ENCODE measurements around the gene PCGF6.
"Not testable (repeated sequence)": the region's sequence is repeated elsewhere in the genome, so short reads cannot be mapped to it uniquely, and the experiment has no call there.

Gene PCGF6

DNA sequence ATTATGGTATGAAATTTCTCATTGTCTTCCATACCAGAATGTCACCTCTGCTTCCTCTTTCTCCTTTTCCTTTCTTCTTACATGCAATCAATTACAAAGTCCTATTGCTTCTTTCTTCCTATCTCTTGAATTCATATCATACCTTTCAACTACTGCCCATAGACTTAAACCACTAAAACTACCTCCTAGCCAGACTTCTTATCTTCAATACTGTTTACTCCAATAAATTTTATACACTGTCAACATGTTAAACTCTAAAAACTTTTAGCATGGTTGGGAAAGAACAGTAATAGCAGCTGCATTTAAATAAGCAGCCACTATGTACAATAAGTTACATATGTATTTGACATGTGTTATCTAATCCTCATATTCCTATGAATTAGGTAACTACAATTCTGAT lies 34.9 kb downstream of the PCGF6 start:
- DNase-seq, result no peak

DNA sequence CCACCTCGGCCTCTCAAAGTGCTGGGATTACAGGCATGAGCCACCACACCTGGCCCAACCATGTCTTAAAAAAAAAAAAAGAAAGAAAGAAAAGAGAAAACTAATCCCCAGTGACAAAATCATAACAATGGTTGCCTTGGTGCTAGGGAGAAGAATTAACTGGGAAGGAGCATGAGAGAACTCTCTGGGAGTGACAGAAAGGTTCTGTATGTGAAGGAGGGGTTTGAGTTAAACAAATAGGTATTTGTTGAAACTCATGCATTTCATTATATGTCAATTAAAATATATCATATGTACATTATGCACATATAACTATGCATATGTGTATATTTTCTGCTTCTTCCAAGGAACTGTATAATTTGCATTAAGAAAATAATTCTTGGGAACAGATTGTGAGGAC lies 40.7 kb downstream of the PCGF6 start:
- DNase-seq, result no peak

DNA sequence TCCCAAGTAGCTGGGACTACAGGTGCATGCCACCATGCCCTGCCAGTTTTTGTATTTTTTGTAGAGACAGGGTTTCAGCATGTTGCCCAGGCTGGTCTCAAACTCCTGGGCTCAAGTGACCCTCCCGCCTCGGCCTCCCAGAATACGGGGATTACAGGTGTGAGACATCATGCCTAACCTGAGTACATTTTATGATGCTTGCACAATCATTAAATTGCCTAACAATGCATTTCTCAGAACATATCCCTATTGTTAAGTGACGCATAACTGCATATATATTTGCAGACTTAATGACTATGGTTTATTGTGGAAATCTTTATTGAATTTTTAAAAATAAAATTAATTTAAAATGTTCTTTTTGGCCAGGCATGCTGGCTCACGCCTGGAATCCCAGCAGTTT lies 43.3 kb downstream of the PCGF6 start:
- no peak for DNase-seq

DNA sequence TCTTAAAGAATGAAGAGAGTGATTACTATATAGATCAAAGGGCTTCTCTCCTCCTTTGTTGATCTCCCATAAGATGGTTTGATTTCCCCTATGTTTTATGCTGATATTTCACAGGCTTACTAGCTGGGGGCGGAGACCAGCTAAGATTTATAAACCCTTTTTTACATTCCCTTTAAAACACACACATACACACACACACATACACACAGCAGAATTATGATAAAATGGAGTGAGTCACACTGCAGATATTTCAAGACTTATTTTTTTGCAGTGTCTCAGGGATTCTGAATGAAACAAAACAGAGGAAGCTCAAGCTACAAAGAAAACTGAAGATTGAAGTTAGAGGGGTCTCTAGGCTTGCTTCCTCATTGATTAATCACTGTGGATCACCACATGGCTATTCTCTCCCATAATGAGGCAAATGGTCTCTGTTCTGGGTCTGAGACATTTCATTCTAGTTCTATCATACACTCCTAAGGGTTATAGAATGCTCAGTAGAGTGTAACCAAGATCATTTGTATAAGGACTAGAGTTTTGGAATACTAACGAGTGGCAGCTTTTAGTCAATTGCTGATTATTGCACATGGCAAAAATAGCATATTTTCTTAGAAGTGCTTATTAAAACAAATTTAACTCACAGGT lies 55.4 kb downstream of the PCGF6 start:
- no peak for DNase-seq

DNA sequence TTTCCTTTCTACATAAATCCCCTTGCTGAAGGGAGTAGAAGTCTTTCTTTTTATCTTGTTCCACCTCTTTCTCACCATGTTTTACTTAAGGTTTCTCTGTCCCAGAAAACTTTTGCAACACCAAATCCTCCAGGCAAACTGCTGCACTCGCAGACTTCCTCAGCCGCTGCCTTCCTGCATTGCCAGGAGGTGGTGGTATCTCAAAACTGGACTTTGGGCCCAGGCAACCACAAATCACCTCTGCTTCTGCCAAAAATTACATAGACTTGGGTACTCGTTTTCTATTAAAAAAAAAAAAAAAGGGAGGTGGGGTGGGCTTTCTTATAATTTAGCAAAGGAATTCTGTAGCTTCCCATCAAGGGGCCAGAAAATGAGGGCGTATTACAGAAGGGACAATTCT lies 59.4 kb downstream of the PCGF6 start:
- no peak for DNase-seq

DNA sequence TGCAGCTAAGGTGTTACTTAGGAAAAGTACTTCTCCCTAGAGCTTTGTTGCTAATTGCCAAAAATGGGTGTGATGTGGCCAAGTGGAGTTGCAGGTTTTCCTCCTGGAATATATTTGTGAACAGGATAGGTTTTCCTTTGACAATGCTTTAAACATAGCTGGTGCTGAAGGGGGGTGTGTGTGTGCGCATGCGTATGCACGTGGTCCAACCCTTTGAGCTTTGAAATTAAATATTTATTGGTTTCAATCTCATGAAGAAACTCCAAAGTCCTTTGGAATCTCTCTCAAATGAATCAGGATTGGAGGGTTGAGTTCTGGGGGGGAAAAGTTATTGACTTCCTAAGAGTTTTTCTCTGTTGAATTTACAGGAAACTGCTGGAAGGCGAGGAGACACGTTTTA lies 62.9 kb downstream of the PCGF6 start:
- DNase-seq, result no peak

DNA sequence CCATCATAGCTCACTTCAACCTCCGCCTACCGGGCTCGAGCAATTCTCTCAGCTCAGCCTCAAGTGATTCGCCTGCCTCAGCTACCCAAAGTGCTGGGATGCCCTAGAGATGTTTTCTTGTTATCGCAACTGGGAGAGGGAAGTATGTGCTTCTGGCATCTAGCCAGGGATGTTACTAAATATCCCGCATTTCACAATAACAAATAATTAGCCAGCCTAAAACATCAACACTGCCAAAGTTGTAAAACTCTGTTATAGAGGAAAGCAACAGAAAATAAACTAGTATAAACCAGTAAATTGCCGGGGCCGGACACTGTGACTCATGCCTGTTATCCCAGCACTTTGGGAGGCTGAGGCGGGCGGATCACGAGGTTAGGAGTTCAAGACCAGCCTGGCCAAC lies 66.8 kb downstream of the PCGF6 start:
- no peak for DNase-seq

DNA sequence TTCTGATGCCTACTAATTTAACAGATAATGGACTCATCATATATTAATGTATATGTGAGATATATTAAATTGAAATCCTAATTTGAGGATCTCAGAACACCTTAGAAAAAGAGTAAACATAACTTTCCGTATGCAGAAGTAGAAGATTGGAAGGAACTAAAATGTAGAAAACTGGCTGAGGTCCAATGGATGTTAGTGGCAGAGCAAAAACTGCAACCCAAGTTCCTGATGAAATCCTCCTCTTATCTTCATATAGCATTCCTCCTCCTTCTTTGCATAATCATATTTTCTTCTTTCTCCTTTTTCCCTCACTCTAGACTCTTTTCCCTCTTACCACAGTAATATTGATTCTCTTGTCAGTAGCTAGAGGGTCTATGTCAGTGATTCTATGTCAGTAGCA lies 68.0 kb downstream of the PCGF6 start:
- DNase-seq, result no peak

DNA sequence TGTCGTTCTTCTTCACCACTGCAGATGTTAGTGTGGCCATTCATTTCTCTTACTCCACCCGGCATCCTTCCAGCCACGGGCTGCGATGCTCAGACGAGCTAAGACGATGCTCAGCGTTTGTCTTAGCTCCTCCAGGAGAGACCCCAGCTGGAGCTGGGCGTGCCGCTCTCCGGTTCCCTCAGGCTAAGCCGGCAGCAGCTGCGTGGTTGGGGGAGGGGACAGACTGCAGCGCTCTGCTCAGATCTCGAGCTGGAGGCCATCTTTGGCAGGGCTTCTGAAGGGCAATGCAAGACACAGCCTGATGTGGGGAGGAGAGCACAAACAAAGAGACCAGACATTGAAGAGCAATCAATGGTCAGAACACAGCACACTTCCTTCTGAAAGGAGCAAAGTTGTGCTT lies 69.2 kb downstream of the PCGF6 start:
- no peak for DNase-seq

DNA sequence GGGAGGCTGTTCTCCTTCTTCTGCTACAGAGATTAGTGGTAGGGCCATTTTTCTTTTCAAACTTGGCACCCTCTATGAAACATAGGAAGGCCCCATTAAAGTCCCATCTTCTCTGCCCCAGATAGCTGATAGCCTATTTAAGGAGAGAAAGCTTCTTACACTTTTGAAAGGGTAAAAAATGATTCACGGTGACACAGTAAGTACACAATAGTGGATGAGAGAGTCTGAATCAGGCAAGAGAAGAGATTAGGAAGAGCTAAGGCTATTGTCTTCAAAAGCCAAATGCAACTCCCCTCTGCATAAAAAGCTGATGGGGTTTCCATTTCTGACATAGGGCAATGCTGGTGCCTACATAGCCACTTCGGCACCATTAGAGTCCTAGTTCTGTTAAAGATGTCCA lies 70.4 kb downstream of the PCGF6 start:
- no peak for DNase-seq

DNA sequence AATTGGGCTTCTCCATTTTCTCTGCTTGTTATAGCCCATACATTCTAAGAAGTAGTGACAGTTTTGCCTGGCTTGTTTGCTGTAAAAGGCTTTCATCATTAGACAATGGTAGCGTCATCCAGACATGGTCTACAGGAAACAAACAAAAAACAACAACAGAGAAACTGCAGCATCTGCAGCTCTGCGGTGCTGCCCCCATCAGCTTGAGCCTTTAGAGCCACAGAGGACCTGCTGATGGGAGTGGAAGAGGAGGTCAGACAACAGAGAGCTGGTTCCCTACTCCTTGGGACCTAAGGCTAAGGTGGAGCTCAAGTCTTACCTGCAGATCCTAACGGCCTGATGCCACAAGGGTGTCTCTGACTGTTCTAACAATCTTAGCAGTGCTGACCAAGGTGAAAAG lies 70.9 kb downstream of the PCGF6 start:
- DNase-seq, result no peak

DNA sequence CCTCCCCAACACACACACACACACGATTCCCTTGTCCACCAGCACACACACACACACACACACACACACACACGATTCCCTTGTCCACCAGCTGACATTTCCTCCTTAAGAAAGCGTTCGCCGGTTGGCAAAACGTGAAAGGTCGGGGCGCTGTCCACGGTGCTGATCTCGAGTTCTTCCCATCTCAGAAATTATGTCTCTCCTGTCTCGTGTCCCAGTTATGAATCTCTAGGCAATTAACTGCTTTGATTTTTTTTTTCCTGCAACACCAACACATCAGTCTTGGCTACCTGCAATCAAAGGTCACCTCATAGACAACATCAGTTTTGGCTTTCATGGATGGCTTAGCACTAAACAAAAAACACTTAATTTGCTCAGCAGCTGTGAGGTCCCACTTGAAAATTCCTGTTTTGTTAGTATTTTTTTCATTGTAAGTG lies 72.1 kb downstream of the PCGF6 start:
- peak; percentile 12 for DNase-seq

DNA sequence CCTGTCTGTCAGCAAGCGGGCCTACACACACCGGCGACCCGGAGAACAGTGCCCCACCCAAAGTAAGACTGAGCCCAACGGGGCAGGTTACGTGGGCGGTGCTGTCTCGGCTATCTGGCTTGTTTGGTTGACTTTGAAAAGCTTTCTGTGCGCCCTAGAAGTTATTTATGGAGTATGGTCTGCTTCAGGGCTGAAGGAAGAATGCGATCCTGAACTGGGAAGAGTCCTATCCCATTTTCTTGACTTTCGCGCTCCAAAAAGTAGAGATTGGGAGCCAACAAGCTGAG lies 72.5 kb downstream of the PCGF6 start:
- no peak for DNase-seq

DNA sequence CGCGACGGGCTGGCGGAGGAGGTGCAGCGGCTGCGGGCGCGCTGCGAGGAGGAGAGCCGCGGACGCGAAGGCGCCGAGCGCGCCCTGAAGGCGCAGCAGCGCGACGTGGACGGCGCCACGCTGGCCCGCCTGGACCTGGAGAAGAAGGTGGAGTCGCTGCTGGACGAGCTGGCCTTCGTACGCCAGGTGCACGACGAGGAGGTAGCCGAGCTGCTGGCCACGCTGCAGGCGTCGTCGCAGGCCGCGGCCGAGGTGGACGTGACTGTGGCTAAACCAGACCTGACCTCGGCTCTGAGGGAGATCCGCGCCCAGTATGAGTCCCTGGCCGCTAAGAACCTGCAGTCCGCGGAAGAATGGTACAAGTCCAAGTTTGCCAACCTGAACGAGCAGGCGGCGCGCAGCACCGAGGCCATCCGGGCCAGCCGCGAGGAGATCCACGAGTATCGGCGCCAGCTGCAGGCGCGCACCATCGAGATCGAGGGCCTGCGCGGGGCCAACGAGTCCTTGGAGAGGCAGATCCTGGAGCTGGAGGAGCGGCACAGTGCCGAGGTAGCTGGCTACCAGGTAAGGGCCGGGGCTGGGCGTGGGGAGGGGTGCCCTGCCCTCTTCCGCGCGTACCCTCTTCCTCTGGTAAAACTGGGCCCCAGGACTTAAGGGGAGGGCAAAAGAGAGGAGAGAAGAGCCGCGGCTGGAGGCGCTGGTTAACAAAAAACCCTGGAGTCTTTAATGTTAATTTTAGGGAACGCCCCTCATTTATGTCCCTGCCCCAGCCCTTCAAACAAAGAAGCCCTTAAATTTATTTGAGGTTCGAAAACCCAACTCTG lies 73.0 kb downstream of the PCGF6 start:
- DNase-seq, result no peak

DNA sequence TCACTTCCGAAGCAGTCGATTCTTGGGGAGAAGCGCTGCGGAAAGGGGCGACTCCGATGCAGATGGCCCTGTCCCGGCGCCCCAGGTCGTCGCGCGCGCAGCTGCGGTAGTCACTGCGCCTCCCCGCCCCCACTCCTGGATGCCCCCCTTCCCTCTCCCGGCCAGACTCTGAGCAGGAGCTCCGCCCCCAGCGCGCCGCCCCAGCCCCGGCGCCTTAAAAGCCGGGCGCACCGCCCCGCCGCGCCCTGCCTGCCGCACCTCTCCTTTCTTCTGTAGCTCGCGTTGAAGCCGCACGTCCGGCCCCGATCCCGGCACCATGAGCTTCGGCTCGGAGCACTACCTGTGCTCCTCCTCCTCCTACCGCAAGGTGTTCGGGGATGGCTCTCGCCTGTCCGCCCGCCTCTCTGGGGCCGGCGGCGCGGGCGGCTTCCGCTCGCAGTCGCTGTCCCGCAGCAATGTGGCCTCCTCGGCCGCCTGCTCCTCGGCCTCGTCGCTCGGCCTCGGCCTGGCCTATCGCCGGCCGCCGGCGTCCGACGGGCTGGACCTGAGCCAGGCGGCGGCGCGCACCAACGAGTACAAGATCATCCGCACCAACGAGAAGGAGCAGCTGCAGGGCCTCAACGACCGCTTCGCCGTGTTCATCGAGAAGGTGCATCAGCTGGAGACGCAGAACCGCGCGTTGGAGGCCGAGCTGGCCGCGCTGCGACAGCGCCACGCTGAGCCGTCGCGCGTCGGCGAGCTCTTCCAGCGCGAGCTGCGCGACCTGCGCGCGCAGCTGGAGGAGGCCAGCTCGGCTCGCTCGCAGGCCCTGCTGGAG lies 73.8 kb downstream of the PCGF6 start, which contains the start of gene INA:
INA (plus strand) TSS at position 243 of the 817 bp plus-strand sequence; CDS start at position 317, 74 bp downstream.
- no peak for DNase-seq

DNA sequence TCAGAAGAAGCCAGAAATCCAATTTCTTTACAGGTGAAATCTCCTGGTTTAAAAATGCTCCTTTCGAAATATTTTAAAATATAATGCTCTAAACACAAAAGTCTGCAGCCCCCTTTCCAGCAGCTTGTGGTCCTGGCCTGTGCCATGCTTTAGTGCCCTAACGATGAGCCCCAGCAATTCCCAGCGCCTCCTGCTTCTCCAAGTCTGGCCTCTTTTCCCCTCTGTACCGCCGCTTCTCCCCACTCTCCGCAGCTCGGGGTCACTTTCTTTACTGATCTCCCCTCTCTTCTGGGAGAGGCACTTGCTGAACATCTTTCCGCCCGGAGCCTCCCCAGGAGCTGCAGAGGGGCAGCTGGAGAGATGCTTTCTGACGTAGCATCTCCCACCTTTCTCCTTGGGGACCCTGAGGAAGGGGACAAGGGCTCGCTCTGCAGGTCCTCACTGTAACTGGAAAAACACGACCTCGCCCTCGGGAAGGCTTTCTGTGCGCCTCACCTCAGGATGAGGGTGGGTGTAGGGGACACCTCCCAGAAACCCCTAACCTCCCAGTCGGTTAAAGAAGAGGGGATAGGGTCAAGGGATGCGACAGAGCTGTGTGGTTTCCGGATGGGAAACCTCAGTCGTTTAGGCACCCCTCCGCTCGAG lies 74.6 kb downstream of the PCGF6 start:
- no peak for DNase-seq

DNA sequence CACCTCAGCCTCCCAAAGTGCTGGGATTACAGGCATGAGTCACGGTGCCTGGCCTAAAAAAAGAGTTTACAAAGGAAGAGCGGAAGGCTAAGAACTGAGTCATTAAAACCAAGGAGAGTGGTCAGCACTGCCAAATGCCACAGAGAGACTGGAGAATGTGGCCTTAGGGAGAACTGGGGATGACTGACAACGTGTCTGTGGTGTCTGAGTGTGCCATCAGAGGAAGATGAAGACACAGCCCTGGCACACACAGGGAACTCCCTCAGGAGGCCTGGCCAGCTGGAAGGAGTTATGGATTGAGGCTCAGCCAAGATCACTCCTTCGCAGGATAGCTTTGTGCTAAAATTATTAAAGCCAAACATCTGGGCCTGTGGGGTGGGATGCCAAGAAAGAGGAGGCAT lies 77.9 kb downstream of the PCGF6 start:
- DNase-seq, result no peak

DNA sequence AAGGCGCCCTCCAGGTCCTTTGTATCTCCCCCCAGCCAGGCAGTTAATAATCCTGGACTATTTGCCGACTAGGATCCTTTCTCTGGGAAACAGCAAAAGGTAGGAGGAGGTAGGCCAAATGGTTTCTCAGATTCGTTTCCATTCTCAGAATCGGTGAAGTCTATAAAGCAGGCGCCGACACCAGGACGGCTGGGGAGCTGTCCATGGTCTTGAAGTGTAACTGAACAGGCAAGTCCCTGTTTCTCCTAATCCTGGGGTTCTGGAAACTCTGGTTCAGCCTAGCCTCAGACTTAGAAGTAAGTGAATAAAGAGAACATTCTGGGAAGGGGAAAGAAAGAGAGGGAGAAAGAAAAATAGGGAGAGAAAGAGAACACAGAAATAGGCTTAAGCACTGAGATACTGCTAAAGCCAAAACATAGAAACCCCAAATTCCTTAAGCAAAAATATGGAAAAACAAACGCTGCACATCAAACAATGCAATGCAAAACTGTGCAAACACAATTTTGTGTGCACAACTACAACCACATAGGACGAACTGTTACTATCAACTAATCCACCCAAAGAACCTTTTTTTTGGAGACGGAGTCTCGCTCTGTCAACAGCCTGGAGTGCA lies 85.1 kb downstream of the PCGF6 start:
- no peak for DNase-seq

DNA sequence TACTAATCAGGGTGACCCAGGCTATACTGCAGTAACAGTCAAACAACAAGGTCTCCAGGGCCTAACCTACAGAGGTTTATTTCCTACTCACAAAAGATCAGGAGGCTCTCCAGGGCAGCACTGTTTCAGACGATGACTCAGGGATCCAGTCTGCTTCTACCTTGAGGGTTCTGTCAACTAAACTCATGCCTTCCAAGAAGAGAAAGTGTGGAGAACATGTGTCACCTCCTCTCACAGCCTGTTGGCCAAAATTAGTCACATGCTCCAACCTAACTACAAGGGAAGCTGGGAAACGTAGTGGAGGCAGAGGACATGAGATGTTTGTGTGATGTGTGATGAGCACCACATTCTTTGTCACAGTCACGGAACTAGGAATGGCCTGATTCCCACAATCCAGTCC lies 88.7 kb downstream of the PCGF6 start:
- no peak for DNase-seq

DNA sequence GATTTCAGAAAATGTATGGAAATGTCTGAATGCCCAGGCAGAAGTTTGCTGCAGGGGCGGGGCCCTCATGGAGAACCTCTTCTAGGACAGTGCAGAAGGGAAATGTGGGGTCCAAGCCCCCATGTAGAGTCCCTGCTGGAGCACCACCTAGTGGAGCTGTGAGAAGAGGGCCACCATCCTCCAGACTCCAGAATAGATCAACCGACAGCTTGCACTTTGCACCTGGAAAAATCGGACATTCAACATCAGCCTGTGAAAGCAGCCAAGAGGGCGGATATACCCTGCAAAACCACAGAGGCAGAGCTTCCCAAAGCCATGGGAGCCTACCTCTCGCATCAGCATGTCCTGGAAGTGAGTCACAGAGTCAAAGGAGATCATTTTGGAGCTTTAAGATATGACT lies 91.0 kb downstream of the PCGF6 start:
- no peak for DNase-seq

DNA sequence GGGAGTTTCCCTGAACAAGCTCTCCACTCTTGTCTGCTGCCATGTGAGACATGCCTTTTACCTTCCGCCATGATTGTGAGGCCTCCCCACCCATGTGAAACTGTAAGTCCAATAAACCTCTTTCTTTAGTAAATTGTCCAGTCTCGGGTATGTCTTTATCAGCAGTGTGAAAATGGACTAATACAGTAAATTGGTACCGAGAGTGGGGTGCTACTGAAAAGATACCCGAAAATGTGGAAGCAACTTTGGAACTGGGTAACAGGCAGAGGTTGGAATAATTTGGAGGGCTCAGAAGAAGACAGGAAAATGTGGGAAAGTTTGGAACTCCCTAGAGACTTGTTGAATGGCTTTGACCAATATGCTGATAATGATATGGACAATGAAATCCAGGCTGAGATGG lies 92.0 kb downstream of the PCGF6 start:
- not testable (repeated sequence) for DNase-seq

DNA sequence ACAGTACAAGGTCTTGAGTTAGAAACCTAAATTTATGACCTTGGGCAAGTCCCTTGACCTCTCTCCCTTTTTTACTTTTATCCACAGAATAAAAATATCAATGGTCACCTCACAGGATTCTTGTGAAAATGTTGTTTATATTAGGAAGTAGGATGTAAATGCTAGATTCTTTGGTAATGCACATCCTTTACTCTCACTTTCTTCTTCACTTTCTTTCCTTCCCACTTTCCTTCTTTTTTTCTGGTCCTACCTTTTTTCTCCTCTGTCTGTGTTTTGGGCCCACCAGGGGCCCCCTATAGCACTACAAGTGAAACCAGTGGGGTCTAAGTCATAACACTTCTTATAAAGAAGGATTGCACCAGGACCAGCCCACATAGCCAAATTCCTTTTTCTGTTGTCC lies 93.1 kb downstream of the PCGF6 start:
- no peak for DNase-seq

DNA sequence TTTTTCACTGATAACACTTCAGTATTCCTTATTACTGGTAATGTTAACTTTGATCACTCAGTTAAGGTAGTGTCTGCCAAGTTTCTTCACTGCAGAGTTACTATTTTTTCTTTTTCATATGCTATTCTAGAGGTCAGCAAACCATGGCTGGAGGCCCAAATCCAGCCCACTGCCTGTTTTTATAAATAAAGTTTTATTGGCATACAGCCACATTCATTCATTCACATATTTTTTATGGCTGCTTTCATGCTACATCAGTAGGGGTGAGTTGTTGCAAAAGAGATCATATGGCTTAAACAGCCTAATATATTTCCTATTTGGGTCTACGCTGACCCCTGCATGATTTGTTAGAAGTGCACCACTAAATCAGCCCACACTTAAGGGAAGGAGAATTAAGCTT lies 94.3 kb downstream of the PCGF6 start:
- no peak for DNase-seq
